ENCODE results near the gene CHAT. TPM values are rescaled to one million over a fixed set of nuclear protein-coding genes. Genes with fewer than 3 reads are reported as not detected.

CHAT gene
- total RNA-seq, 1 donor from 2014 or later, result not detected

- no peak for TF ChIP-seq CTCF (IDR thresholded peaks at IDR 0.05)
- Histone ChIP-seq H3K36me3 (no peaks in the 10 kb centered on the region), H3K4me1 (no peaks in the 10 kb centered on the region), H3K27me3 (ENCODE audit: low read depth) (peaks cover 34% of the 10 kb centered on the region), H3K4me3 (no peak overlapping the region), H3K9me3 (no peaks in the 10 kb centered on the region), H3K27ac (no peak overlapping the region)
- ATAC-seq (no peak), DNase-seq (no peak)
- intact Hi-C loops (cut with DNase I), result no loop called here
These were observed 80.6 kb downstream of the CHAT start for GRCh38 chr10:49694466-49694865.

GRCh38 chr10:49696311-49696710 is 82.5 kb downstream of the CHAT start:
- peaks cover 16% of the 10 kb centered on the region for H3K27me3 ChIP-seq (ENCODE audit: low read depth)
- no peaks in the 10 kb centered on the region for H3K9me3 ChIP-seq
- H3K4me1 ChIP-seq, result no peaks in the 10 kb centered on the region
- no peak overlapping the region for H3K27ac ChIP-seq
- H3K4me3 ChIP-seq, result no peak overlapping the region
- DNase-seq, result no peak
- no peak for ATAC-seq
- no peaks in the 10 kb centered on the region for H3K36me3 ChIP-seq
- no peak for TF ChIP-seq CTCF (IDR thresholded peaks at IDR 0.05)
- intact Hi-C loops (cut with DNase I), result no loop called here

- intact Hi-C loops (cut with DNase I), result no loop called here
- no peaks in the 10 kb centered on the region for H3K36me3 ChIP-seq
- no peak for TF ChIP-seq CTCF (IDR thresholded peaks at IDR 0.05)
- no peaks in the 10 kb centered on the region for H3K4me1 ChIP-seq
- H3K27ac ChIP-seq, result no peak overlapping the region
- H3K9me3 ChIP-seq, result no peaks in the 10 kb centered on the region
- no peak overlapping the region for H3K4me3 ChIP-seq
- peaks cover 2% of the 10 kb centered on the region for H3K27me3 ChIP-seq (ENCODE audit: low read depth)
- ATAC-seq (no peak), DNase-seq (no peak)
These were observed 84.8 kb downstream of the CHAT start for GRCh38 chr10:49698679-49699078.

- no peak for TF ChIP-seq CTCF (IDR thresholded peaks at IDR 0.05)
- intact Hi-C loops (cut with DNase I), result no loop called here
These were observed 86.4 kb downstream of the CHAT start for GRCh38 chr10:49700211-49700610.

GRCh38 chr10:49700997-49701396 is 87.2 kb downstream of the CHAT start:
- Histone ChIP-seq H3K27ac (no peak overlapping the region), H3K27me3 (ENCODE audit: low read depth) (no peaks in the 10 kb centered on the region), H3K36me3 (no peaks in the 10 kb centered on the region), H3K9me3 (no peaks in the 10 kb centered on the region), H3K4me1 (no peaks in the 10 kb centered on the region), H3K4me3 (no peak overlapping the region)
- no peak for TF ChIP-seq CTCF (IDR thresholded peaks at IDR 0.05)
- ATAC-seq (no peak), DNase-seq (no peak)
- intact Hi-C loops (cut with DNase I), result no loop called here

More at GRCh38 chr10:49700211-49700610, 86.4 kb downstream of the CHAT start:
- no peaks in the 10 kb centered on the region for H3K27me3 ChIP-seq (ENCODE audit: low read depth)
- H3K9me3 ChIP-seq, result no peaks in the 10 kb centered on the region
- ATAC-seq (no peak), DNase-seq (no peak)
- no peaks in the 10 kb centered on the region for H3K4me1 ChIP-seq
- no peak overlapping the region for H3K4me3 ChIP-seq
- H3K27ac ChIP-seq, result no peak overlapping the region
- no peaks in the 10 kb centered on the region for H3K36me3 ChIP-seq

- Histone ChIP-seq H3K27ac (no peak overlapping the region), H3K9me3 (no peaks in the 10 kb centered on the region), H3K4me1 (no peaks in the 10 kb centered on the region), H3K4me3 (no peak overlapping the region), H3K27me3 (ENCODE audit: low read depth) (no peaks in the 10 kb centered on the region), H3K36me3 (no peaks in the 10 kb centered on the region)
- intact Hi-C loops (cut with DNase I), result no loop called here
- TF ChIP-seq CTCF (IDR thresholded peaks at IDR 0.05), result no peak
- no peak for DNase-seq
- no peak for ATAC-seq
These were observed 93.7 kb downstream of the CHAT start for GRCh38 chr10:49707585-49707984.
